SIG-M5 treated with dmso at 0.1 percent for 504 hours (cell line): ENCODE data around the gene SLC6A4.
"Not testable (repeated sequence)": the region's sequence is repeated elsewhere in the genome, so short reads cannot be mapped to it uniquely, and the experiment has no call there.

Experiments
- DNase-seq: peaks from one replicate; lab custom pipeline; 2025; ENCODE audit not compliant: unreplicated experiment; lab: John Stamatoyannopoulos, UW

The SLC6A4 gene

DNA sequence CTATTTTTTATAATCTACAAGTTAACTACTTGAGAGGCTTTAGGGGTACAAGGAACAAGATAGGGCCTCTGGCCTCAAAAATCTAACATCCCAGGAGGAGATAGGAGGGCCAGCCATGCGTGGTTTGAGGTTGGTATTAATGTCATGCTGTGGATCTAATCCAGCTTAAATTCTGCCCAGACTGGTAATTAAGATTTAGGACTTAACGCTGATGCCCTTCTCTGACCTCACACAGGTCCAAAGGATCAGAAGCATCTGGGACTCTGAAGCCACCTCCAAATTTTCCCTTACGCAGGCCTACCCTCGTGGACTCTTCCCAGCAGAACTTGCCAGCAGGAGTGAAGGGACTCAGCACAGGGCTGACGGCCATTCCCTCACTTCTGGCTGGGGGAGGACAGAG is 15.1 kb downstream of the SLC6A4 start:
- no peak for DNase-seq

DNA sequence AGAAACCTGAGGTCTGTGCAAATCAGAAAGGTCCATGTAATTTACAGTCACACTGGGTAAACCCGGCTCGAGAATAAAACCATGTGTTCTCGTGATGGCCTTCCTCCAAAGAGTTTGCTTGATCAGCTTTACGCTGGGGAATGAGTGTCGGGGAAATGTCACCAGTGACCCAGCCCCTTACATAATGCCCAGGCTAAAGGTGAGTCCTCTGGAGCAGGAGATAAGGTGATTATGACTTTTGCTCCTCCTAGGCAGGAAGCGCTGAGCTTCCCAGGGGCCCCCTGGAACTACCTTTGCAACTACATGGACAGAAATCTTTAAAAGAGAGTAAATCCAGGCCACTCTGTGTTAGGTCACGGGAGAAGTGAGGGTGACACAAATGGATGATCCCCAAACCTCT is 15.7 kb downstream of the SLC6A4 start:
- DNase-seq, result no peak

DNA sequence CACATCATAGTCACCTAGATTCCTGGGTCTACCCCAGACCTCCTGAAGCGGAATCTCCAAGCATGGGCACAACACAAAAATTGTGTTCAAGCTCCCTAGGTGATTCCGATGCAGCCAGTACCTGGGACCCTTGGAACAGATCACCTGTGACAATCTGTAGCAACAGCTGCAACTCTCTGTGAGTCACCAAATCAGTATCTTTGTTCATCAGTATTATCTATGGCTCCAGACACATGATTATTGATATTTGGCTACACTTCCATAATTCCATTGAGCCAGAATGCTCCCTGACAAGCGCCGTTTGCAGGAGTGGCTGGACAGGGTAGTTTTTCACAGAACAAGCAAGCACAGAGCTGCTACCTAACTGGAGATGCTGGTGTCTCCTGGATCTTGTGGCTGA is 16.2 kb downstream of the SLC6A4 start:
- no peak for DNase-seq

DNA sequence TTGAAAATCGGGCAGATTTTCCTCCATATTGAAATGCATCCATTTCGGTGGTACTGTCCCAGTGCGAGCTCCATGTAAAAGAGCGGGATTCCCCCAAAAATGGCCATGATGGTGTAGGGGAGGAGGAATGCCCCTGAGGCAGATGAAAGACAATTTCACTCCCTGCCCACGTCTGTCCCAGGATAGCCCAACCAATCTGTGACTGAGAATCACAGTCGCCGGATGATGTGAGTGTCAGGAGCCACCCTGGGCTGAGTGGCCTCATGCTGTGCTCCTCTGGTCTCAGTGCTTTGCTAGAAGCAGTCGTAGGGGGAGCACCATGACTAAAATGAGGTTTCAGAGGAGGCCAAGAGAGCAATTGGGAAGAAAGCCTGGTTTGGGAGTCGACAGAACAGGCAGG is 16.7 kb downstream of the SLC6A4 start:
- no peak for DNase-seq

DNA sequence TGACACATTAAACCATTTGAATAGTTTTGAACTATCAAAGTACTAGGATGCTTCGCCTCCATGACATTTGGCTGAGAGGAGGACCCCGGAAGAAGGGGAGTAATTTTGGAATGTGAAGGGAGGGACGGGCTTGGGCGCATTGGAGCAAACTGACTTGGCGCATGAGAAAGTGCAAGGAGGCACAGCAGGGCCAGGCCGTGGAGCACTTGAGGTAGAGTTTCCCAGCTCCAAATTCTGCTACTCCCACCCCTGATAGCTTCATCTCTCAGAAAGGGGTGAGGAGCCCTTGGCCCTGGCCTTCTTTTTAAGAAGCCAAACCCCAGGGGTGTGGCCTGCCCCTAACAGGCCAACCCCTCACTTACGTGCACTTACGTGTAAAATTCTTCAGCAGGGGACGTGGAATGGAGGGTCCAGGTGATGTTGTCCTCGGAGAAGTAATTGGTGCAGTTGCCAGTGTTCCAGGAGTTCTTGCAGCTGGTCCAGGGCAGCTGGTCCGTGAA is 17.7 kb downstream of the SLC6A4 start:
- no peak for DNase-seq

DNA sequence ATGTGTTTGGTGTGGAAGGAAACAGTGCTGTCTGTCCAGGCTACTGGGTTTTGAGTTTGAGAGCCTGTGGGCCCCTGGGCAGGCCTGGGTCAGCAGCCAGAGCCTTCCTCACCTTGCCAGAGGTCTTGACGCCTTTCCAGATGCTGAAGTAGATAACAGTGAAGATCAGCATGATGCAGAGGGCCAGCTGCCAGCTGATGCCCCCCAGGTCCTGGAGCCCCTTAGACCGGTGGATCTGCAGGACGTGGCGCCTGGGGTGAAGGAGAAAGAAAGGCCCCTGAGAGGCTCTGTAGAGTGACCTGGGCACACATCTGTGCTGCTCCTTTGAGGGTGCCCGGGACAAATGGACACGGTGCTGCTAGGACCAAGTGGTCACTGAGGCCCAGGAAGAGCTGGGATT is 18.4 kb downstream of the SLC6A4 start:
- DNase-seq, result no peak

DNA sequence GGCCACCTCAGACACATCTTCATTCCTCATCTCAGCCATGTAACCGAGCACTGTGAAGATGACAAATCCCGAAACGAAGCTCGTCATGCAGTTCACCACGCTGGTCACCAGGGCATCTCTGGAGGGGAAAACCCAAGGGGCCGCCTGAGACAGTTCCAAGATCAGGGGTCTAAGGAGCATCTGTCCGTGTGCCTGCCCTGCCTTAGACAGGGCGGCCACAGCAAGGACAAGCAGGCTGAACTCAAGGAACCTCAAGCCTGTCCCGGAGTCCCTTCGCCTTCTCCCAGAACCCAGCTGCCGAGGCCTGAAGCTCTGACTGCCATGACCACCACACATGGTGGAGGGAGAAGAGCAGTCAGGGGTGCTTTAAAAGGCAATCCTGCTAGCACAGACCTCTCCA is 22.7 kb downstream of the SLC6A4 start:
- no peak for DNase-seq

DNA sequence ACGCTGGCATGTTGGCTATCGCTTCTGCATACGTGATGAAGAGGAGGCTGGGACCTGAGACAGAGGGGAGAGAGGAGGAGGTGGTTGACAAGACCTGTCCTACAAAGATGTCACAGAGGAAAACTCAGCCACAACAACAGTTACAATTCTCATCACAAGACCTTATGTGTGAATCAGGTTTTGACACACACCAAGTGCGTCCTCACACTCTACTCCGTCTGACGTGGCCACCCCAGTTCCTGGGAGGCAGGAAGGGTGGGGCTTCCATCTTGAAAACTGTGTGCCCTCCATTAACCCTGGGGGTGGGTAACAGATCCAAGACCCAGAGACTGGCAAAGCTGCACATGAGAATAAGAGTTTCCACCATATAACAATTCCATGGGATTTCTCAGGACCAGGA is 24.1 kb downstream of the SLC6A4 start:
- DNase-seq, result no peak

DNA sequence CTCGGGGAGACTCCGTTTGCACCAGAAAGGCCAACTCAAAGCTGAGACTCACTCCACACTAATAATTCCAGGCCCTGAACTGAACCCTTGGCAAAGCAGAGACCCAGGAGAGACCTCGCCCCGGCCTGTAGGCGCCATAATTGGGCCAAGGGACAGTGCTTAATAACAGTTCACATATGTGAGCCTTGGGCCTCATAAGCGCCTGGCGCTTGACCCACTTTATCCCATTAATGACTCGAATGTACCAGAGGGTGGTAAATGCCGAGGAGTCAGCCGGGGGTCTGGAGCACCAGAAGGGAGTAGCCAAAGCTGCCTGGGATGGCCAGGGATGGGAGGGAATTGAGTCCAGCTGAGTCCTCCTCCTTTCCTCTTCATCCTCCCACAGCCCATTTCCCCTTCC is 24.6 kb downstream of the SLC6A4 start:
- no peak for DNase-seq

DNA sequence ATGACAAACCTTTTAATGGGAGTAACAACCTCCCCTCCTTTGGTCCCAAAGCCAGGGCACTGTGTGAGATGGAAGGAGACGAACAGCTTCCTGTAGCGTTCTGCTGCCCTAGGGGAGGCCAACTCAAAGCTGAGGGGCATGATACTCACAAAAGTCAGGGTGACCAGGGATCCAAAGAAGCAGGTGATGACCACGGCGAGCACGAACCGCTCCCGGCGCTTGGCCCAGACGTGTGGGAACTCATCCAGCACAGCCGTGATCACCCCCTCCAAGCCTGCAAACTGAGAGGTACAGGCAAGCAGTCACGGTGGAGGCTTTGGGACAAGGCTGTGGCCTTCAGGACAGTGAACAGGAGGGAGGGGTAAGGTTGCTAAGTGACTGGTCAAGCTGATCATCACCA is 25.1 kb downstream of the SLC6A4 start:
- no peak for DNase-seq

DNA sequence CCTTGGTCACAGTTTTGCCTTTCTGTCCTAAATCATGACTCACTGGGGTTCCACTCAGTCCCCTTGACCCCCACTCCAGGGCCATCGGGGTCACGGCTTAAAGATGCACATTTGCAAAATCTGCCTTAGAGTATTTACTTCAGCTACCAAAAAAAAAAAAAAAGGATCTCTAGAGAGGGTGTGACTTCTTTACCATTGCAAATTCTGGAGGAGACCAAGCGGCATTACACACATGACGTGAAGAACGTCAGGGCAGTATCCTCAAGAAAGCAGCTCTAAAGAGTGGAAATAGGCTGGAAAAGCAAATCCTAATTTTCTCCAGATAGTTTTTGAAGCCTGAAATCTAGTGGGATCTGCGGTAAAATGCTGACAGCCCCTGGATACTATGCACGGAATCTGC is 25.6 kb downstream of the SLC6A4 start:
- no peak for DNase-seq

DNA sequence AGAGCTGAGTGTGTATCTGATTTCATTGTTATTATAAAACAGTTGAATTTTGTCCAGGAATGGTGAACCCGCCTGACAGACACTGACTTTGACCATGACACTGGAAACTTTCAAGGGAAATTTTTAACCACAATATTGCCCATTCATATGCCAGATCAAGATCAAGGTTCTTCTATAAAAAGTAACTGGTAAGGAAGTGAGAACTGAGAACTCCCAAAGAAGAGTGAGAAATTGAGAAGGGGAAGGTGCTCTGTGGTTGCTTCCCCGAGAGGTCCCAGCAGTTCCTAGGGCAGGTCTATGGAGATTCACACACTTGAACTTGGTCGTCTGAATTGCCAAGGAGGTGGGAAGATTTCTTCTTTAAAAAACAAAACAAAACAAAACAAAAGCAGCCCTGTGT is 27.3 kb downstream of the SLC6A4 start:
- DNase-seq, result peak; percentile 9

DNA sequence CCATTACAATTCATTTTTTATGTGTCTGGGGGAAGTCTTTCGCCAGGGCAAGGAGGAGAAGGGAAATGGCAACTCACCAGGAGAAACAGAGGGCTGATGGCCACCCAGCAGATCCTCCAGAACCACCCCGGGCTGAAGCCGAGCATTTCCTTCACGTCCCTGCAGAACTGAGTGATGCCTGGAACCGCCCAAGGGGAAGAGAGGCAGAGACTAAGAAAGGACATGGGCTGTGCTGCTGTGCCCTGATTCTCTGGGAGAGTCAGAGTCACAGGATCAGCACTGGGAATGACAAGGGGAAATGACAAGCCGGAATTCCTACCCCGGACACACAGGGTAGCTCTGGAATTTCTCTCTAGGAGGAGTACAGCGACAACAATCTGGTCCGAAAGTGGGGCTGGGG is 27.8 kb downstream of the SLC6A4 start:
- no peak for DNase-seq

DNA sequence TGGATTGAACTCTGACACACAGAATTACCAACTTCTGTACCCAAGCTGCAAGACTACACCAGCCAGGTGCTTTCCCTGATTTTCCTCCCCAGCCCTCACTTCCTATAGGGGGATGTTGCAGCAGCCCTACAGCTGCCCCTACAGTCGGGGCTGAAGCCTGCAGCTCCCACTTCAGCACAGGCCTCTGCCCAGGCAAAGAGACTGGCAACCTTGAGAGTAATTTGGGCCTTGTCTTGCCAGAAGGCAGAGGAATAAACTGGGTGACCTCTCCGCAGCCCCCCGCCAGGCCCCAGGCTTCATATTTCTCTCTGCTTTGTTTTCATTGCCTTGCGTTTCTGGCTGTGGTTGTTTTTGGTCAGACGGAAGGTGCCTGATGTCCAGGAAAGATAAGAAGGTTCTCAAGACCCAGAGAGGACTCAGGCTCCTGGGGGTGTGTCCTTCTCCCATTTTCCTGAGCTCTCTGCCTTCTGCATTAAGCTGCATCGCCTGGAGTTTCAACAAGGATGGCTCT is 32.0 kb downstream of the SLC6A4 start:
- no peak for DNase-seq

DNA sequence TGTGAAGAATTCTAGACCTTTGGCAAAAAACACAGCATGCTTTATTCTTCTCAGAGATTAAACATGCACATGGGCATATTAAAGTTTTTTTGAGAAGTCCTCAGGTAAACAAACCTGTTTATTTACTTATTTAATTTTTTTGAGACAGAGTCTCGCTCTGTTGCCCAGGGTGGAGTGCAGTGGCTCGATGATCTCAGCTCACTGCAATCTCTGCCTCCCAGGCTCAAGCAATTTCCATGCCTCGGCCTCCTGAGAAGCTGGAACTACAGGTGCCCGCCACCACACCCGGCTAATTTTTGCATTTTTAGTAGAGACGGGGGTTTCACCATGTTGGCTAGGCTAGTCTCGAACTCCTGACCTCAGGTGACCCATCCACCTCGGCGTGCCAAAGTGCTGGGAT is 34.8 kb downstream of the SLC6A4 start:
- not testable (repeated sequence) for DNase-seq

DNA sequence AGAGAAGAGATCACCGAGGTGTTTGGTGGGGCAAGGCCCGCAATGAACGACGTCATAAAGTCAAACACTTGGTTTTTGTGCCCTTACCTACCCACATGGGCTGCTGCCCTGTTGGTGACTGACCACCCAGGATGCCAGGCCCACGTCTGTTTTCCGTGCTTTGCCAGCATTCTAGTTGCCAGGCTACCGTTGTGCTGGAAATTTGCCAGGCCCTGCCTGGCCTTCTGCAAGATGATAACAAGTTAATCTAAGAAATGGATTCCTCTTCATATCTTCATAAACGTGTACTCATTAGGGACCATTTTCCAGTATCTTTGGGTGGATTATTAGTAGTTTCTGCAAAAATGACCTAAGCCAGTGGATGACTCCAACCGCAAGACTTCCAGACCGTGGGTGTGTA is 35.4 kb downstream of the SLC6A4 start:
- DNase-seq, result no peak

DNA sequence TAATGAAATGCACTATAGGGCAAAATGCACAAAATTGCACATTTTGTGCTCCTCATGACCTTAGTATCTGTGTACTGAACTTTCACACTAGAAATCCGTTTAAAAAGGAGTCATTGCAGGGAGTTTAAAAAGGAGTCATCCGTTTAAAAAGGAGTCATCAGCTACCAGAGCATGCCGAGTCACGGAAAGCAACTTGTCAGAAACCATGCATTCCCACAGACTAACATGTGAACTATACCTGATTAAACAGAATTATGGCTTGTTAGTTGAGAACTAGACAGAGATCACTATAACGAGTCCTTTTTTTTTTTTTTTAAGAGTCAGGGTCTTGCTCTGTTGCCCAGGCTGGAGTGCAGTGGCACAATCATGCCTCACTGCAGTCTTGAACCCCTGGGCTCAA is 35.9 kb downstream of the SLC6A4 start:
- DNase-seq, result no peak

DNA sequence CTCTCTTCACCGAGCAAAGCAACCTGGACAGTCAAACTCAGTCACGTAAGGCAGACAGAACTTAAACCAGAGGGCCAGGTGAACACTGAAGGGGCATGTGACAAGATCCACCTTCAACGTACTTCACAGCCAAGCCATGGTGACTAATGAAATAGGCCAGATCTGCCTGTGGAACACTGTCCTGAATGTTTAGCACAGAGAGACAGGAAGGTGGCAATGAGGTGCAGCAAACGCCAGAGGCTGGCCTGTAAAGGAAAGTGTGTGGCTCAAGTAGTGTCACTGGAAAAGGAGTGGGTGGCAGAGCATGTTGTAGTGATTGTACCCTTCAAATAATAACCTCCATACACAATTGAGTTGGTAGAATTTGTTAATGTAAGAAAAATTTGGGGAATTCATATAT is 38.1 kb downstream of the SLC6A4 start:
- DNase-seq, result no peak

DNA sequence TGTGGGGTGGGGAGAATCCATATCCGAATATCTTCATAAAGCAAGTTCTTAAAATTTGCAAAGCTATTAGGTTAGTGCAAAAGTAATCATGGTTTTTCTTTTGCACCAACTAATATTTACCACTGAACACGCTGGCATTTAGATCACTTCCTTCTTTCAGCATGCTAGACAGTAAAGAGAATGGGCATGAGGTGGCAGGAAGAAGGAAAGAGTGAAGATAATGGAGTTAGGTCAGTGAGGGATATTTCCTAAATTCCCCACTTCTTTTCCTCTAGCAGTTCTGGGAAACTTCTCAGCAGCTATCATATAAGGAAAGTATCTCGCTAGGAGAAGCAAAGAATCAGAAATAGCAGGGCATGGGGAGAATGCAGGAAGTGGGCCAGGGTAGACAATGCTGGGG is 39.0 kb downstream of the SLC6A4 start:
- DNase-seq, result no peak

DNA sequence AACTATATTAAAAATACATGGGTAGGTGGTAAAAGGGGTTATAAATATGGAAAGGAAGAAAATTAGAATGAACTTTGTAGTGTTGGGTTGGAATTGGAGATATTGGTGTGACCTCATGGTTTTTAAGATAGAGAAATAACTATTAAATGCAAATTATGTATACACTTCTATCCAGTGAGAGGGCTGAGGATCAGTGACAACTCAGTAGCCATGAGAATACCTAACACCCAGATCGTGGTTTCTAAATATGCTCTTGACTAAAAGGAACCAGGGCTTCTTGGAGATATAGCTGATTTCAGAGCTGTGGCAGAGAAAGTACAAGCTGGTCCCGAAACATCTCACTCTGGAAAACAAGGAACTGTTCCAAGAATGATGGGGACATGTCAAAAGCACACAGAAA is 44.4 kb downstream of the SLC6A4 start:
- no peak for DNase-seq

DNA sequence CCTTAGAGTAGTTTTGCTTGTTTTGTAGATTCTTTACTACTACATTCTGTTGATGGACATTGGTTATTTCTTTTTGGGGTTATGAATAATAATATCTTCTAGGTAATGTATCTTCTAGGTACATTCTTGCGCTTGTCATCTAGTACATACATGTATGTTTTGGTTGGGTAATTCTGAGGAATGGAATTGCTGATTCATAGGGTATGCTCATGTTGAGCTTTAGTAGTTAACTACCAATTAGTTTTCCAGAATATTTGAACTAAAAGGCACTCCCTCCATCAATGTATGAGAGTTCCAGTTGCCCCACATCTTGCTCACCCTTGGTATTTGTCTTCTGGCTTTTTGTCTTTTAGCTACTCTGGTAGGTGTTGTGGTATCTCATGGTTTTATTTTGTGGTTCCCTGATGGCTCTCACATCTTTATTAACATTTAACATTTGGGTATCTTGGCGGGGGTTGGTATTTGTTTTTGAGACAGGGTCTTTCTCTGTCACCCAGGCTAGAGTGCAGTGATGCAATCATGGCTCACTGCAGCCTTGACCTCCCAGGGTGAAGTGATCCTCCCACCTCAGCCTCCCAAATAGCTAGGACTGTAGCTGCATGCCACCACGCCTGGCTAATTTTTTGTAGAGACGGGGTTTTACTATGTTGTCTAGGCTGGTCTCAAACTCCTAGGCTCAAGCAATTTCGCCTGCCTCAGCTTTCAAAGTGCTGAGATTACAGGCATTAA is 47.1 kb downstream of the SLC6A4 start:
- no peak for DNase-seq

DNA sequence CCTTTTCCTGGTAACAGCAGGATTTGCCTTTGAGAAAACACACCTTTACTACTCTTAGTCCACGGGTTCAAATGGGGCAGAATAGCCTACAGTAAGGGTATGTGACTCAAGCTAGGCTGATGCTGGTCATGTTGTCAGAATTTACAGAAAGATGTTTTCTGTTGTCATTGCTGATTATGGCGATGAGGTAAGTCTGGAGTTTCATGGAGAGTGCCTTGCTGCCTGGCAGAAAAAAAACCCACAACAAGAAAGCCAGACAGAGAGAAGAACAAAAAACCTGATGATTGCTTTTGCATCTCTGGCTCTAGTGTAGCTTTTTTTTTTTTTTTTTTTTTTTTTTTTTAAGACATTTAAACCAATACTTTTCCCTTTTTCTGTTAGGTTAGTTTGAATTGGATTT is 47.9 kb downstream of the SLC6A4 start:
- no peak for DNase-seq

DNA sequence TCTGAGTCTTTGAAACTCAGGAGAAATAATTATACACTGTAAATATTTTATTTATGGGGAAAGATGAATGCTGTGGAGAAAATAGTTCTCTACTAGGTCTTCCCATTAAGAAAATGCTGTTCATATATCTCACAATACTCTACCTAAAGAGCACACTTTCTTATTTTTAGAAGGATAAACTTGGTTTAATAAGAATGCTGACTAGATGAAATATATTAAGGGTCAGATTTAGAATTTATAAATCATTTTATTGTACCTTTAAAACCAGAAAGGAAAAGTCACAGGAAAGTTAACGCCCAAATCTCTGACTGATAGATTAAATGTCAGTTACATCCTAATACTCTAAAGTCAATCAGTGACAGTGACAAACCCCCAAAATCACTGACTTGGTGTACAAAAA is 48.7 kb downstream of the SLC6A4 start:
- DNase-seq, result no peak
